ENCODE data around the gene ETFA.

Gene ETFA

DNA sequence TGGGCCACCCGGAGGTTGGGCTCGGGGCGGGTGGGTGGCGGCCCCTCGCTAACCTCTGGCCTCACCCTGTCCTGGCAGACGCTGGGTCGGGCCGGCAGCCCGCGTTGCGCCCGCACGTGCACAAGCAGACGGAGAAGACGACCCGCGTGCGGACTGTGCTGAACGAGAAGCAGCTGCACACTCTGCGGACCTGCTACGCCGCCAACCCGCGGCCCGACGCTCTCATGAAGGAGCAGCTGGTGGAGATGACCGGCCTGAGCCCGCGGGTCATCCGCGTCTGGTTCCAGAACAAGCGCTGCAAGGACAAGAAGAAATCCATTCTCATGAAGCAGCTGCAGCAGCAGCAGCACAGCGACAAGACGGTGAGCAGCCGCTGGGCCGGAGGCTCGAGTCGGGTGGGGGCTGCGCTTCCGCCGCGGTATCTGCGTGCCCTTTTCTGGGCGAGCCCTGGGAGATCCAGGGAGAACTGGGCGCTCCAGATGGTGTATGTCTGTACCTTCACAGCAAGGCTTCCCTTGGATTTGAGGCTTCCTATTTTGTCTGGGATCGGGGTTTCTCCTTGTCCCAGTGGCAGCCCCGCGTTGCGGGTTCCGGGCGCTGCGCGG is 29.0 kb upstream of the ETFA start:
- Histone ChIP-seq H3K9me3 (ENCODE audit: control insufficient read depth, low read length) (no peaks in the 10 kb centered on the region), H3K27ac (ENCODE audit: low read depth, low read length, severe bottlenecking) (no peak overlapping the region), H3K4me1 (ENCODE audit: control insufficient read depth, insufficient read depth, low read length, poor library complexity, severe bottlenecking) (peaks cover 15% of the 10 kb centered on the region), H3K36me3 (ENCODE audit: control insufficient read depth, insufficient read depth, low read length) (no peaks in the 10 kb centered on the region), H3K4me3 (ENCODE audit: extremely low read depth, insufficient read depth, low read length, poor library complexity, severe bottlenecking) (peak overlapping the region; percentile 6)
- WGBS, 2 experiments (ENCODE audit: insufficient coverage in 2 of 2), result 1% methylated on average over 50 to 53 of the region's 53 CpGs

DNA sequence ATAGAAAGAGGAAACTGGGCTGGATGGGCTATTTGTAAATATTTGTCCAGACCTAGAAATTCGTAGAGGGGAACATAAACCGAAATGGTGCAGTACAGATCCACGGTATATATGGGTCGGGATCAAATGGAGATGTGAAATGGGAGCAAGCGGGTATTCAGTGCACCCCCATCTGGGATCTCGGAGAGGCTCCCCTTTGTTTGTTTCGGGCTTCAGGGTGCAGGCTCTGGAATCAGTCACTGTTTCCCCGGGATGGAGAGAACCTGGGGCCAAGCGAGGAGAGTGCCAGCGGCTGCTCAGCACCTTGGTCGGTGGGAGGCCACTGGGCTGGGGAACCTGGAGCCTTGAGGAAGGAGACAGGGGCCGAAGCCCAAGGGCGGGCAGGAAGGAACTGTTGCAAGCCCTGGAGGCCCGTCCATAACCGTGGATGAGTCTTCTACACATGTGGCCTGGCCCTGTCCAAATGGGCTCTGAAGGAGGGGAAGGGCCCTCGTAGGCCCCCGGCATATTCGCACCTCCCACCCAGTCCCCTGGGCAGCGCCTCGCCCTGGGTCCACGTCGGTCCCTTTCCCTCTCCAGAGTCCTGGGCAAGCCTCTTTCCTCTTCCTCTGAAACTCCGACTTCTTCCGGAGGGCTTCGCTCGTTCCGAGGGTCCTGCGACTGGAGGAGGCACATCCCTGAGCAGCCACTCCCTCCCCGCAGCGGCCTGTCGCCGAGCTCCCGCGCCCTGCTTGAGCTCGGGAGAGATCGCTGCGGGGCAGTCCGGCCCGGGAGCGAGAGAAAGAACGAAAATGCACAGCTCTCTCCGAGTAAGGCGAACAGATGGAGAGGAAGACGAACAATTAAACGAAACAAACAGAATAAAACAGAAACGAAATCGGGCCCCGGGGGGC is 28.3 kb upstream of the ETFA start:
- Histone ChIP-seq H3K27ac (ENCODE audit: low read depth, low read length, severe bottlenecking) (no peak overlapping the region), H3K9me3 (ENCODE audit: control insufficient read depth, low read length) (no peaks in the 10 kb centered on the region), H3K4me3 (ENCODE audit: extremely low read depth, insufficient read depth, low read length, poor library complexity, severe bottlenecking) (peak overlapping the region; percentile 6), H3K4me1 (ENCODE audit: control insufficient read depth, insufficient read depth, low read length, poor library complexity, severe bottlenecking) (peaks cover 15% of the 10 kb centered on the region), H3K36me3 (ENCODE audit: control insufficient read depth, insufficient read depth, low read length) (no peaks in the 10 kb centered on the region)
- WGBS, 2 experiments (ENCODE audit: insufficient coverage in 2 of 2), result 3 to 6% methylated on average over 42 to 44 of the region's 48 CpGs

DNA sequence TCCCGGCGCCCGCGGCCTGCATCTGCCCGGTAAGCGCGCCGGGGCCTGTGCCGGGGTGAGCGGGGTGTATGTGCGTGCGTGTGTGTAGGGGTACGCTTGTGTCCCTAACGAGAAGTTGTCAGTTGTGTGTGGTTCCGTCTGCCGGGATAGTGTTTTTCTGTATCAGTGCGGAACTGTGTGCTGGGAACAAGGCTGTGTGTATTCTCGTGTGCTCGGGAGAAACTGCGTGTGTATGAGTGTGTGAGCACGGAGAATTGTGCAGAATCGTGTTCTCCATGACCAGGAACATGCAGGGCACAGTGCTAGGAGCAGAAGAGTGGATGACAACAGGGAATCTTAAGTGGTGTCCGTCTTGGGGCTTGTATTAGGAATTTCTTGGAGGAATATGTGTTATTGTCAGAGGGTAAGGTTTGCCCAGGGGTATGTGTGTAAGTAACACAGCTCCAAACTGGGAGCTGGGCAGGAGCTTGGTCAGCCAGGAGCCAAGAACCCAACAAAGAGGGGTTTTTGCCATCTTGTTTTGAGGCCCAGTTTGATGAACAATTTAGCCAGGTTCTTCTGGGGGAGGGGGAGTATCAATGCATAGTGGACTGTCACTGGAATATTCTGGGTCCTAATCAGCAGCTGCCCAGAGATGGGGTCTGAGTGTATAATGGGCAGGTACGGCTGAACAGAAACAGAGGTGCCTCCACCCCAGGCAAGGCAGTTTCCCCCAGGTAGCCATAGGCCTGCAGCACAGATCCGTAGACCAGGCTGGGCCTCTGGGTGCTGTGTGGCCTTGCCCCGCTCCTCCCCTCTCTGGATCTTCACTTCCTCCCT is 27.4 kb upstream of the ETFA start:
- Histone ChIP-seq H3K27ac (ENCODE audit: low read depth, low read length, severe bottlenecking) (no peak overlapping the region), H3K4me1 (ENCODE audit: control insufficient read depth, insufficient read depth, low read length, poor library complexity, severe bottlenecking) (peaks cover 15% of the 10 kb centered on the region), H3K36me3 (ENCODE audit: control insufficient read depth, insufficient read depth, low read length) (no peaks in the 10 kb centered on the region), H3K4me3 (ENCODE audit: extremely low read depth, insufficient read depth, low read length, poor library complexity, severe bottlenecking) (peak overlapping the region; percentile 48), H3K9me3 (ENCODE audit: control insufficient read depth, low read length) (no peaks in the 10 kb centered on the region)
- WGBS, 2 experiments (ENCODE audit: insufficient coverage in 2 of 2), result 6 to 12% methylated on average over 12 to 14 of the region's 26 CpGs

GRCh38 chr15:76337696-76338485 is 26.6 kb upstream of the ETFA start:
- no peaks in the 10 kb centered on the region for H3K9me3 ChIP-seq (ENCODE audit: control insufficient read depth, low read length)
- H3K4me1 ChIP-seq (ENCODE audit: control insufficient read depth, insufficient read depth, low read length, poor library complexity, severe bottlenecking), result peaks cover 15% of the 10 kb centered on the region
- WGBS, 2 experiments (ENCODE audit: insufficient coverage in 2 of 2), result 2% methylated on average over 65 to 89 of the region's 89 CpGs
- no peaks in the 10 kb centered on the region for H3K36me3 ChIP-seq (ENCODE audit: control insufficient read depth, insufficient read depth, low read length)
- H3K4me3 ChIP-seq (ENCODE audit: extremely low read depth, insufficient read depth, low read length, poor library complexity, severe bottlenecking), result peak overlapping the region; percentile 48
- no peak overlapping the region for H3K27ac ChIP-seq (ENCODE audit: low read depth, low read length, severe bottlenecking)

GRCh38 chr15:76337059-76337695 is 25.9 kb upstream of the ETFA start:
- H3K9me3 ChIP-seq (ENCODE audit: control insufficient read depth, low read length), result no peaks in the 10 kb centered on the region
- H3K4me3 ChIP-seq (ENCODE audit: extremely low read depth, insufficient read depth, low read length, poor library complexity, severe bottlenecking), result peak overlapping the region; percentile 48
- H3K36me3 ChIP-seq (ENCODE audit: control insufficient read depth, insufficient read depth, low read length), result no peaks in the 10 kb centered on the region
- no peak overlapping the region for H3K27ac ChIP-seq (ENCODE audit: low read depth, low read length, severe bottlenecking)
- peaks cover 15% of the 10 kb centered on the region for H3K4me1 ChIP-seq (ENCODE audit: control insufficient read depth, insufficient read depth, low read length, poor library complexity, severe bottlenecking)
- WGBS, 2 experiments (ENCODE audit: insufficient coverage in 2 of 2), result 2 to 3% methylated on average over 16 to 24 of the region's 25 CpGs

GRCh38 chr15:76336254-76337058 is 25.2 kb upstream of the ETFA start, which contains the start of gene ISL2:
Gene ISL2 (plus strand): TSS chr15:76336773. CDS start chr15:76336884, 111 bp downstream.
- Histone ChIP-seq H3K36me3 (ENCODE audit: control insufficient read depth, insufficient read depth, low read length) (no peaks in the 10 kb centered on the region), H3K4me1 (ENCODE audit: control insufficient read depth, insufficient read depth, low read length, poor library complexity, severe bottlenecking) (peaks cover 15% of the 10 kb centered on the region), H3K9me3 (ENCODE audit: control insufficient read depth, low read length) (no peaks in the 10 kb centered on the region), H3K4me3 (ENCODE audit: extremely low read depth, insufficient read depth, low read length, poor library complexity, severe bottlenecking) (peak within 1 kb of the TSS; percentile 48), H3K27ac (ENCODE audit: low read depth, low read length, severe bottlenecking) (peak within 1 kb of the TSS; percentile 64)
- 1 to 2% methylated on average over 22 to 31 of the region's 40 CpGs for WGBS, 2 experiments (ENCODE audit: insufficient coverage in 2 of 2)

GRCh38 chr15:76335307-76336253 is 24.3 kb upstream of the ETFA start:
- Histone ChIP-seq H3K36me3 (ENCODE audit: control insufficient read depth, insufficient read depth, low read length) (no peaks in the 10 kb centered on the region), H3K9me3 (ENCODE audit: control insufficient read depth, low read length) (no peaks in the 10 kb centered on the region), H3K4me1 (ENCODE audit: control insufficient read depth, insufficient read depth, low read length, poor library complexity, severe bottlenecking) (peaks cover 11% of the 10 kb centered on the region), H3K4me3 (ENCODE audit: extremely low read depth, insufficient read depth, low read length, poor library complexity, severe bottlenecking) (peak overlapping the region; percentile 48), H3K27ac (ENCODE audit: low read depth, low read length, severe bottlenecking) (peak overlapping the region; percentile 64)
- 4% methylated on average over 14 to 27 of the region's 39 CpGs for WGBS, 2 experiments (ENCODE audit: insufficient coverage in 2 of 2)

DNA sequence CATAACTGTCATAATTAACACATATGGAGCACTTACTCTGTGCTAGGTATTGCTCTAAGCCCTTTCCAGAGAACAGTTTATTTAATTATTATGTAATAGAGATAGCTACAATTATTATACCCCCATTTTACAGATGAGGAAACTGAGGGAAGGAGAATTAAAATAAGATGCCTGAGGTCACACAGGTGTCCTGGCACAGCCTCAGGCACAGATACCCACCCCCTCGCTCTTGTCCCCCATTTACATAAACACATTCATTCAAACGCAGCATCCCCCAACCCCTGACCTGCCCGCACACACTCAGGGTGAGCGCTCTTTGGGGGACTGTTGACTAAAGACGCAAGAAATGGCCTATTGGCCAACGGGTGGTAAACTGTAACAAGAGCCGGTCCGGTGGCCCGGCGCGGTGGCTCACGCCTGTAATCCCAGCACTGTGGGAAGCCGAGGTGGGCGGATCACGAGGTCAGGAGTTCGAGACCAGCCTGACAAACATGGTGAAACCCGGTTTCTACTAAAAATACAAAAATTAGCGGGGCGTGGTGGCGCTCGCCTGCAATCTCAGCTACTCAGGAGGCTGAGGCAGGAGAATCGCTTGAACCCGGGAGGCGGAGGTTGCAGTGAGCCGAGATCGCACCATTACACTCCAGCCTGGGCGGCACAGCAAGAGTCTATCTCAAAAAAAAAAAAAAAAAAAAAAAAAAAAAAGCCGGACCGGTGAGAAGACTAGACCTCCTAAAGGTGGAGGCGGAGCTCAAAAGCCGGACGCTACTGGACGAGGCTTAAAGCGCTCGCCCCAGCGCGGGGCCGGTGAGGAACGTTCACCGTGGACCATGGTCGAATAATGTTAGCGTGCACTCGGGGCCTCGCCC is 23.4 kb upstream of the ETFA start:
- Histone ChIP-seq H3K9me3 (ENCODE audit: control insufficient read depth, low read length) (no peaks in the 10 kb centered on the region), H3K4me3 (ENCODE audit: extremely low read depth, insufficient read depth, low read length, poor library complexity, severe bottlenecking) (no peak overlapping the region), H3K27ac (ENCODE audit: low read depth, low read length, severe bottlenecking) (no peak overlapping the region), H3K4me1 (ENCODE audit: control insufficient read depth, insufficient read depth, low read length, poor library complexity, severe bottlenecking) (peaks cover 8% of the 10 kb centered on the region), H3K36me3 (ENCODE audit: control insufficient read depth, insufficient read depth, low read length) (no peaks in the 10 kb centered on the region)
- 31 to 35% methylated on average over 36 to 39 of the region's 44 CpGs for WGBS, 2 experiments (ENCODE audit: insufficient coverage in 2 of 2)
